OCI-LY1 (cell line): ENCODE results near the gene ATP2B2.

Experiments
- H2AFZ ChIP-seq: fragments of 200-600 bp; sonication (generic), shearing (Covaris generic); 2 replicates; pipeline ENCODE4 v1.6.0; 2014; ENCODE audit warnings: antibody characterized with exemption, mild to moderate bottlenecking, low read length
- H3F3A ChIP-seq: fragments of 200-600 bp; sonication (generic), shearing (Covaris generic); 2 replicates; pipeline ENCODE4 v1.6.0; 2014; ENCODE audit warnings: mild to moderate bottlenecking, antibody characterized with exemption, low read length, moderate library complexity; ENCODE audit not compliant: insufficient read depth
- H3K27ac ChIP-seq: fragments of 200-600 bp; sonication (generic); 2 replicates; pipeline ENCODE4 v1.5.1; 2014; ENCODE audit warnings: low read length, mixed run types, mild to moderate bottlenecking, low read depth; ENCODE audit not compliant: poor library complexity, severe bottlenecking
- H3K27me3 ChIP-seq: fragments of 200-600 bp; sonication (generic); 2 replicates; pipeline ENCODE4 v1.6.0; 2014; ENCODE audit warnings: antibody characterized with exemption, mild to moderate bottlenecking, low read length, moderate library complexity; ENCODE audit not compliant: insufficient read depth
- H3K36me3 ChIP-seq: fragments of 200-600 bp; sonication (generic); 2 replicates; pipeline ENCODE4 v1.6.1; 2014; ENCODE audit warnings: mild to moderate bottlenecking, antibody characterized with exemption, low read length, moderate library complexity, mixed read lengths; ENCODE audit not compliant: insufficient read depth
- H3K4me1 ChIP-seq: fragments of 200-600 bp; sonication (generic); 2 replicates; pipeline ENCODE4 v1.5.1; 2014; ENCODE audit warnings: mild to moderate bottlenecking, low read length, moderate library complexity; ENCODE audit not compliant: insufficient read depth, severe bottlenecking
- H3K4me2 ChIP-seq: fragments of 200-600 bp; sonication (generic), shearing (Covaris generic); 2 replicates; pipeline ENCODE4 v1.6.1; 2014; ENCODE audit warnings: low read length
- H3K4me3 ChIP-seq: fragments of 200-600 bp; sonication (generic); 2 replicates; pipeline ENCODE4 v1.5.1; 2014; ENCODE audit warnings: low read length, low read depth, mild to moderate bottlenecking, mixed read lengths; ENCODE audit not compliant: poor library complexity, severe bottlenecking
- H3K79me2 ChIP-seq: fragments of 200-600 bp; shearing (Covaris generic); 2 replicates; pipeline ENCODE4 v1.6.1; 2016; ENCODE audit warnings: mixed run types, low read length, mixed read lengths; ENCODE audit not compliant: insufficient read depth
- H3K9ac ChIP-seq: fragments of 200-600 bp; sonication (generic), shearing (Covaris generic); 2 replicates; pipeline ENCODE4 v1.6.1; 2014; ENCODE audit warnings: mild to moderate bottlenecking, low read length, mixed read lengths
- H3K9me2 ChIP-seq: fragments of 200-600 bp; sonication (generic), shearing (Covaris generic); 2 replicates; pipeline ENCODE4 v1.6.1; 2014; ENCODE audit warnings: low read depth, mild to moderate bottlenecking, low read length, mixed read lengths
- H3K9me3 ChIP-seq: fragments of 200-600 bp; shearing (Covaris generic); 2 replicates; pipeline ENCODE4 v1.6.1; 2014; ENCODE audit warnings: low read length, mixed read lengths
- H4K20me1 ChIP-seq: fragments of 200-600 bp; sonication (generic), shearing (Covaris generic); 2 replicates; pipeline ENCODE4 v1.6.0; 2016; ENCODE audit warnings: mild to moderate bottlenecking, low read length; ENCODE audit not compliant: insufficient read depth
- EZH2 ChIP-seq: fragments of 200-600 bp; sonication (generic), shearing (Covaris generic); IDR thresholded peaks from 2 replicates; pipeline ENCODE4 v1.8.0; 2017; ENCODE audit warnings: borderline replicate concordance, mixed run types, mild to moderate bottlenecking, antibody characterized with exemption, low read length, moderate library complexity, mixed read lengths
- TF ChIP-seq, protein P1 (sequence below): fragments of 200-600 bp; sonication (generic), shearing (Covaris generic); IDR thresholded peaks from 2 replicates; pipeline ENCODE4 v1.5.1; 2017; ENCODE audit warnings: mild to moderate bottlenecking, antibody characterized with exemption, low read length, moderate library complexity, mixed read lengths

ATP2B2 gene

DNA sequence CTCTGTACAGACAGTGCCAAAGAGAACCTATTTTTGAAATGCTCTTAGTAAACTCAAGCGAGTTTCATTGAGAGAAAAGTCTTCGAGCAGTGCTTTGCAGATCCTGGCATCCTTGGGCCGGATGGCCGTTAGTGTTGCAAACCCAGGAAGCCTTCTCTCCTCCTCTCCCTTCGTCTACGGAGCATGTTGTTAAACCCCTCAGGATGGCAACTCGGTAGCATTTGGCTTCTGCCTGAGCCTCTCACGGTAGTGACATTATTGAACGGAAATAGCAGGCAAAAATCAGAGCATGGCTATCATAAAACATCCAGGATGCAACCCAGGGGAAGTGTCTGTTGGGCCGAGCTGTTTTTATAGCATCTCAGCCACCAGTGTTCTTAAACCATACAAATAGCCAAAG is 177.8 kb downstream of the ATP2B2 start:
- Histone ChIP-seq H3K27me3 (0 out of 2 replicates have a peak, but pooled peaks cover 3% of the 10 kb centered on the region), H3K4me1 (no peaks in the 10 kb centered on the region), H3K4me2 (no peak overlapping the region), H3K27ac (no peak overlapping the region), H4K20me1 (no peaks in the 10 kb centered on the region), H3K9me3 (no peaks in the 10 kb centered on the region), H3F3A (no peaks in the 10 kb centered on the region), H2AFZ (no peak overlapping the region), H3K4me3 (no peak overlapping the region), H3K79me2 (no peaks in the 10 kb centered on the region), H3K9ac (no peak overlapping the region), H3K36me3 (no peaks in the 10 kb centered on the region), H3K9me2 (no peaks in the 10 kb centered on the region)
- TF ChIP-seq, protein P1, sequence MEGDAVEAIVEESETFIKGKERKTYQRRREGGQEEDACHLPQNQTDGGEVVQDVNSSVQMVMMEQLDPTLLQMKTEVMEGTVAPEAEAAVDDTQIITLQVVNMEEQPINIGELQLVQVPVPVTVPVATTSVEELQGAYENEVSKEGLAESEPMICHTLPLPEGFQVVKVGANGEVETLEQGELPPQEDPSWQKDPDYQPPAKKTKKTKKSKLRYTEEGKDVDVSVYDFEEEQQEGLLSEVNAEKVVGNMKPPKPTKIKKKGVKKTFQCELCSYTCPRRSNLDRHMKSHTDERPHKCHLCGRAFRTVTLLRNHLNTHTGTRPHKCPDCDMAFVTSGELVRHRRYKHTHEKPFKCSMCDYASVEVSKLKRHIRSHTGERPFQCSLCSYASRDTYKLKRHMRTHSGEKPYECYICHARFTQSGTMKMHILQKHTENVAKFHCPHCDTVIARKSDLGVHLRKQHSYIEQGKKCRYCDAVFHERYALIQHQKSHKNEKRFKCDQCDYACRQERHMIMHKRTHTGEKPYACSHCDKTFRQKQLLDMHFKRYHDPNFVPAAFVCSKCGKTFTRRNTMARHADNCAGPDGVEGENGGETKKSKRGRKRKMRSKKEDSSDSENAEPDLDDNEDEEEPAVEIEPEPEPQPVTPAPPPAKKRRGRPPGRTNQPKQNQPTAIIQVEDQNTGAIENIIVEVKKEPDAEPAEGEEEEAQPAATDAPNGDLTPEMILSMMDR, result no peak
- TF ChIP-seq EZH2, result no peak

DNA sequence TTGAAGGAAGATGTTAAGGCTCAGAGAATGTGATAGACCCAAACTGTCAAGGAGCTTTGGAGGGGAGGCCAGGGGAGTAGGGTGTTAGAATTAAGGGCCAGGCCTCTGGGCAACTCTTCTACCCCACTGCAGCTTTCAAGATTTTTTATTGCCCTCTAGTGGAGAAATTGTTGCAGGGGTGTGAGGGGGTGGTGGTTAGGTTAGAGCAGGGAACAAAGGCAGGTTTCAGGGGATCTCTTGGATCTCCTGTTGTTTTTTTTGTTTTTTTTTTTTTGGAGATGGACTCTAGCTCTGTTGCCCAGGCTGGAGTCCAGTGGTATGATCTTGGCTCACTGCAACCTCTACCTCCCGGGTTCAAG is 183.1 kb downstream of the ATP2B2 start:
- no peaks in the 10 kb centered on the region for H3K27me3 ChIP-seq
- peaks cover 15% of the 10 kb centered on the region for H3K4me1 ChIP-seq
- H3K4me3 ChIP-seq, result no peak overlapping the region
- H2AFZ ChIP-seq, result no peak overlapping the region
- no peak overlapping the region for H3K27ac ChIP-seq
- H3K4me2 ChIP-seq, result no peak overlapping the region
- H3K9ac ChIP-seq, result no peak overlapping the region
- H3K9me3 ChIP-seq, result no peaks in the 10 kb centered on the region
- H3K9me2 ChIP-seq, result no peaks in the 10 kb centered on the region
- H4K20me1 ChIP-seq, result no peaks in the 10 kb centered on the region
- H3K79me2 ChIP-seq, result peaks cover 17% of the 10 kb centered on the region
- peaks cover 16% of the 10 kb centered on the region; the same call in 1 of the 2 replicates for H3K36me3 ChIP-seq
- TF ChIP-seq, protein P1, result peak; percentile 68
- no peak for TF ChIP-seq EZH2
- no peaks in the 10 kb centered on the region for H3F3A ChIP-seq

DNA sequence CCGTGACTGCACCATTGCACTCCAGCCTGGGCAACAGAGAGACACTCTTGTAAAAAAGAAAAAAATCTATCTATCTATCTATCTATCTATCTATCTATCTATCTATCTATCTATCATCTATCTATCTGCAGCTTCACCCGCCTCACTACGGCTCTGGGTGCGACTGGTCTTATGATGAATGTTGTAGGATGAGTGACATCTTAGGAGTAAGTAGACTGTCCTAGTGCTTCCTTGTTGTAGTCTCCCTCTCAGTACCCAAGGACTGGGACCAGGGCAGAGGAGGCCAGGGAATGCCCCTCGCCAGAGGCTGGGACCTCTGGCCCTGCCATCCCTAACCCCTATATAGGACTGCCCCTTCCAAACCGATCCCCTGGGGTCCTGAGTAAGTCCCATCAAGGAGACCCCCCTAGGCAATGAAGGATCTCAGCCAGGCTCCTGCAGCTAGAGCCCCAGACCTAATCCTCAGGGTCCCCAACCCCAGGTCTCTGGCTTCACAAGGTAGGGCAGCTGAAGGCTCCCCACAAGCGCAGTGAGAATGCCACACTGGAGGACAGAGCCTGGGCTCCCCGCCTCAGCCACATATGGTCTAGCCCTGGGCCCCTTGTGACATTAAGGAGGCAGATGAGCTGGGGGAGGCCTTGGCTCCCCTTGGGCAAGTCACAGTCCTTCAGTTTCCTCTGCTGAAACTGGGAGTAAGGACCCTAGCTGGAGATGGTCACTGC is 183.6 kb downstream of the ATP2B2 start:
- no peak overlapping the region for H2AFZ ChIP-seq
- H3K4me3 ChIP-seq, result no peak overlapping the region
- H3K36me3 ChIP-seq, result peaks cover 20% of the 10 kb centered on the region; the same call in 1 of the 2 replicates
- no peak overlapping the region for H3K27ac ChIP-seq
- H3K79me2 ChIP-seq, result peaks cover 17% of the 10 kb centered on the region
- H4K20me1 ChIP-seq, result no peaks in the 10 kb centered on the region
- TF ChIP-seq, protein P1, result no peak
- no peak for TF ChIP-seq EZH2
- no peaks in the 10 kb centered on the region for H3F3A ChIP-seq
- H3K4me2 ChIP-seq, result no peak overlapping the region
- H3K4me1 ChIP-seq, result peaks cover 15% of the 10 kb centered on the region
- H3K27me3 ChIP-seq, result no peaks in the 10 kb centered on the region
- H3K9me2 ChIP-seq, result no peaks in the 10 kb centered on the region
- H3K9ac ChIP-seq, result no peak overlapping the region
- no peaks in the 10 kb centered on the region for H3K9me3 ChIP-seq
